ENCODE data around the gene RPL27A.

Gene RPL27A

DNA sequence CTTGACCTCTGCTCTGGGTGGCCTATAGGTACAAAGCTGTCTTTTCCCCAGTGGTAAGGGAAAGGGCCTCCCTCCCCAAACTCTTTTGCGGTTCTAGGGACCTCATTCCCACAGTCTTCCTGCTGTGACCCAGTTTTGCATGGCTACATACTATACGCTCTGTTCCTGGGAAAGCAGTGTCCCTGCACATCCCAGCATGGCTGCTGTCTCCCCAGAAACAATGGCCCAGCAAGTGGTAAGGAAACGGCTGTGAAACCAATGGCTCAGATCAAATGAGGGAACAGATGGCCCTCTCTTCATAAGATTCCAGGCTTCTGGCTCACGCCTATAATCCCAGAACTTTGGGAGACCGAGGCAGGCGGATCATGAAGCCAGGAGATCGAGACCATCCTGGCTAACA is 41.1 kb downstream of the RPL27A start:
- DNase-seq, result no peak

DNA sequence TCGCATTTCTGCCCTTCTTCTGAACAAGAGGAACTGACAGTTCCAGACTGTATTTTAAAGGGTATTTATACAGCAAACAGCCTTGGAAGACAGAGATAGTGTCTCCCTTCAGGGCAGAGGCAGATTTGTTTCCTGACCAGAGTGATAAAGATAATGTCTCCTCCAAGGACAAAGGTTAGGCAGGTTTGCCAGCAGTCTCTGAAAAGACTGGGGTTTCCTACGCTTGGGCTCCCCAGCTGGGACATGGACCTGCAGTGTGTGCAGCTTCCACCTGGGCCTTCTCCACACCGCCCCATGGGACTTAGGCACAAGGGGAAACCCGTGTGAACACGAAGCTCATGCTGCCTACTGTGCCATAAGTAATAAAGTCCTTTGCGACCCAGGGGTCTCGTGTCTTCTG is 42.1 kb downstream of the RPL27A start:
- no peak for DNase-seq

DNA sequence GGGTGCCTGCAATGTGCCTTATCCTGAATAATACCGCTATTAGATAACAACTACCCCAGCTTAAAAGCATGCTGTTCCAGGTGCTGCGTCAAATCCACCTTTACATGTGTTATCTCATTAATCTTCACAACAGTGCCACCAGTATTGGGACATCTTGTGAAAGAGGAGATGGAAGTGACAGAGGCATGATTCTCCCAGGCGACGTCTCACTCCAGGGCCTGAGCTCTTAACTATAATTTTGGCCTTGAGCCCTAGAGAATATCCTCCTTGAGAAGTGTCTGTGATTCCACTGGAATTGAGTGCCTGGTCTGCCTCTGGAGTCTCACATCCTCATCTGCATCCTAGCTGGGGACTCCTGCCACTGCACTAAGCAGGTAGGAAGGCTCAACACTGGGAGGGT is 43.8 kb downstream of the RPL27A start:
- no peak for DNase-seq

DNA sequence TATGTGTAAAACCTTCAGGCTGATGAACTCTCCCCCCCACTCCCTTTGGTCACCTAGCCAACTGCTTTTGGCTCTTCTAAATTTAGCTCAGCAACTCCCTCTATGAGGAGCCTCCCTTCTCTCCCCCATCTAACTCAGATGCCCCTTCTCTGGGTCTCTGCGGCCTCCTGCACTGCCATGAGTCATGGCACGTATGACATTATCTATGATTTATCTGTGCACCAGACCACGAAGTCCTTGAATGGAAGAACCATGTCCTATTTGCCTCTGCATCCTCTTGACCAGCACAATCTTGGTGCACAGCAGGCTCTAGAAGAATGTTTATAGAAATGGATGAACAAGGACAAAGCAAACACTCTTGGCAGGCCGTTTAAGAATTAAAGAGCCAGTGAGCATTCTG is 46.0 kb downstream of the RPL27A start:
- no peak for DNase-seq

DNA sequence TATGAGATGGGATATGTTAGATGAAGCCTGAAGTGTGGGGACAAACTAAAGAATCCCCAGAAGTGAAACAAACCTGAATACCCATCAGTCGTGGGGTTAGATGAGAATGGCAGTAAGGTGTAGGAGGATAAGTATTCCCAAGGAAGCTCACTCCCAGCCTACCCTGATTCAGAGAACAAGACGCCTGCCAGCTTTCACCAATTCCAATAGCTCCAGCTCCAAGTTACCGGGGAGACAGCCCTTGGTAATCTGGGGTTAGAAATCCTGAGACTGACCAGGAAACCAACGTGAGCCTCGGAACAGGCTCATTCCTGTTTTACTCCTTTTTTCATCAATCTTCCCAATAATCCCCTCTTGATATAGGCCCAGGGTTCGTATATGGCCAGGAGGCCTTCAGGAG is 46.5 kb downstream of the RPL27A start:
- no peak for DNase-seq

DNA sequence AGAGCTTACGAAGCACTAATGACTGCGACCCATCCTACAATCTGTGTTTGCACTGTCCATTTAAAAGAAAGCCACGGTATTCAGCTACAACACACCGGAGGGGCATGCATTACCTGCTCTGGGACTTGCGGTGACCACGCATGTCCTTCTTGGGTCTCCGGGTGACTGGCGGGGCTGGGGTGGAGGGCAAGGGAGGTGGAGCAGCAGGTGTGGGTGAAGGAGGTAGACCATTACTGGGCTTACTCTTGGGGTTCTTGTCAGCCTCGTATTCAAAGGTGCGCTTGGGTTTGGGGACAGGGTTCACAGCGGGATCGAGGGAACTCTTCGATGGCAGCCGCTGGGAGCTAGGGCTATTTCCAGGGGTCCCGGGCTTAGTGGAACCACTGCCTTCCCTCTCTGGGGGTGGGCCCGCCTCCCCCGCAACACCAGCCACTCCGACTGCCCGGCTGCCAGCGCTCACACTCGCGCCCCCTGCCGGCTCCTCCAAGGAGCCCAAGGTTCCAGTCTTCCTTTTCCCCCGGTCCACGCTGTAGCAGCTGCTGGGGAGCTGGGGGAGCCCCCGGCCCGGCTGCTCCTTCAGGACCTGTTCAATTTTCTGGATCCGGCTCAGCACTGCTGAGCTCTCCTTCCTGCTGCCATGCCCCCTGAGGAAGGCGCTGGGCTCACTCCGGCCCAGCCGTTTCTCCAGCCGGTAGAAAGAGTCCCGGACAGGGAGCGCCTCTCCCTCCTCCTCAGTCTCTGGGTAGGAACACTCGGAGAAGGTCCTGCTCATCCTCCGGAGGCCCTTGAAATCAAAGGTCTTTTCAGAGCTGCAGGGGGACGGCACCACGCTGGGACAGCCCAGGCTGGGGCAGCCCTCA is 47.5 kb downstream of the RPL27A start:
- DNase-seq, result no peak

DNA sequence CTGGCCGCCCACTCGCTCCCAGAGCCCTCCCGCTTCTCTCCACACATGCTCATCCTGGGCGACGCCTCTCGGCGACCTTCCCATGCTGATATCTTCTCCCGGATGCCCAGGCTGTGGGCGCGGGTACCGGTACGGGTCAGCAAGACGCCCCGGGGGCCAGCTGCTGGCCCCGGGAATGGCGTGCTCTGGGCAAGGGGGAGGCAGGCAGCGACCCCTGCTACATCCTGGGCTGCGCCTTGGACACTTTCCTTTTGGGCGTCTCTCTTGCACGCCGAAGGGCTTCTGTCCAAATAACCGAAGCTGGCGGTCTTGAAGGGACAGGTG is 48.1 kb downstream of the RPL27A start:
- DNase-seq, result no peak

DNA sequence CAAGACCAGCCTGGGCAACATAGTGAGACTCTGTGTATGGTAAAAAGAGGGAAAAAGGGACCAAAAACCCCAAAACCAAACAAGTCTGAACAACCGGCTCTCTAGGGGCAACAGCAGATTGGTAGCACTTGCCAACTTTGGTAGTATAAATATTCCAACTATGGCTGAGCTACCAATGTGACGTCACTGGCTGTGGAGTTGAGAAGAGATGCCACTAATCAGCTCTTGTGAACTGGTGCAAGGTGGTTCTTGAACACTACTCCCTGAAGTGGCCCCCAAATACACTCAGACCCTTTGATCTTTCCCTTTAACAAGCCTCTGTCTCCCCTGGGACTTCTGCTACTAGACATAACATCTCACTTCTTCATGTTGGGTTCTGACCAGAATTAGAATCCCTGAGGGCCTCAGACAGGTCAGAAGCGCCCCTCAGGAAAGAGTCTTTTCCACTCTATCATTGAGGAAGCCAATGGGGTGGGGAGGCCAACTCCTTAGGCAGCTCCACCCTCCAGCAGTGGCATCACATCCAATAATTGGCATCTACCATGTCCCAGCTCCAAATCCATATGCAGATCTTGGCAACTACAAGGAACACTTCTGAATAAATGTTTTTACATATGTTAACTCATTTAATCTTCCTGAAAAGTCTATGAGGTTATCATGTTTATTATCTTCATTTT is 49.2 kb downstream of the RPL27A start:
- DNase-seq, result no peak

DNA sequence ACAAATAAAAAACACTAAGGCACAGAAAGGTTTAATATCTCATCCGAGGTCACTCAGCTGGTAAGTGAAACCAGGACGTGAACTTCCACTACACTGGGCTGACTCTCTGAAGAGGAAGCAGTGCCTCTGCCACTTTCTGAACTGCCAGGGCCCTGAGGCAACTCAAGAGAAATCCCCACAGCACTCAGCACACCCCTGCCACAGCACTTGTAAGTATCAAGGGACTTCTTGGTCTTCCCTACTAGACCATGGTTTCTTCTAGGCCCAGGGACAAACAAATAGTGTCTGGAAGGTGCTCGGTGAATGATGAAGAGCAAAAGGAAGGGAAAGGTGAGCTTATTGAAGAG is 49.7 kb downstream of the RPL27A start:
- no peak for DNase-seq

DNA sequence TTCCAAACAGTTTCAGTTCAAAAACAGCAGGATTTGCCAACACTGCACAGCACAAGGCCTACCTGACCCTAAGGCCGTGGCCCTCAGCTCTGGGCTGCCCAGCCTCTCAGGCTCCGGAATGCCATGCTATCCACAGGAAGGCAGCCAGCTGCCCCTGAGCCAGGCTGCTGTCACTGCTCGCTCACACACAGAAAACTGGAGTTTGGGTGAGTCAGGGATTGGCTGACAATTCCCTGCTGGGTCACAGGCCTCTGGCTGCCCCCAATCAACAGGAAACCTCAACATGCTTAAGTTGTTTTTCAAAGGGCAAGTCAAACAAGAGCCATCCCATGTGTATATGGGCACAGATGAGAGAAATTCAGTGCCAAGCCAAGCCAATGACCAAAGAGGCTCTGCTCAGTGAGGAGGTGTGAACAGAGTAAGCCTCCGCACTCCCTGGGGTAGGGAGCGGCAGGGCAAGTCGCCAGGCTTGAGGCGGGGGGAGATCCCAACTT is 50.2 kb downstream of the RPL27A start:
- no peak for DNase-seq

DNA sequence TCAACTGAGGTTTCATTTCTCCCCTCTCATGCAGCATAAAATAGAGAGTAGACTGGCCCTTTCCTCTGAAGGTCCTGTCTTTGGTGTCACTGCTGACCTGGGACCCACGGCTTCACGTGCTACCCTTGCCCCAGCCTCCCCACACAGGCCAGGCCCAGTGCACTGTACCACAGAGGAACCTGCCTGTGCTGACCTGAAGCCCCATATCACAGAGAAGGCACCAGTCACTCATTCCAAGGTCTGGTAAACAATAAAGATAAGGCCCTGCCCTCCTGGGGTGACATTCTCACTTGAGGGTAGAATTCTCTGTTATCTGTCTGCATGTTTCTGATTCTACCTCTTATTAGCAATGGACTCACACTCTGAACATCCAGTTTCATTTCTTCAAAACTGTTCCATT is 51.3 kb downstream of the RPL27A start:
- no peak for DNase-seq

DNA sequence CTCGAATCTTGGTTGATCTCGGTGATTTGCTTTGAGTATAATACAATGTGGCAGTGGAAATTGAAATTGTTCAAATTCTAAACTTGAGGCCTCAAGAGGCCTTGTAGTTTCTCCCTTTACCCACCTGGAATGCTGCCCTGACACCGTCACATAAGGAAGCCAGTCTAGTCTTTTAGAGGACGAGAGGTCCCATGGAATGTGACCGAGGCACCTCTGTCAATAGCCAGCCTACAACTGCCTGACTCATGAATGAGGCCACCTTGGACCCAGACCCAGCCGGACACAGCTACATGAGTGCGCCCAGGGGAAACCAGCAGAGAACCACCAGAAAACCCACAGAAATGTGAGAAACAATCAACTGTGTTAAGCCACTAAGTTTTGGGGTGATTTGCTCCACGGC is 52.5 kb downstream of the RPL27A start:
- DNase-seq, result no peak

DNA sequence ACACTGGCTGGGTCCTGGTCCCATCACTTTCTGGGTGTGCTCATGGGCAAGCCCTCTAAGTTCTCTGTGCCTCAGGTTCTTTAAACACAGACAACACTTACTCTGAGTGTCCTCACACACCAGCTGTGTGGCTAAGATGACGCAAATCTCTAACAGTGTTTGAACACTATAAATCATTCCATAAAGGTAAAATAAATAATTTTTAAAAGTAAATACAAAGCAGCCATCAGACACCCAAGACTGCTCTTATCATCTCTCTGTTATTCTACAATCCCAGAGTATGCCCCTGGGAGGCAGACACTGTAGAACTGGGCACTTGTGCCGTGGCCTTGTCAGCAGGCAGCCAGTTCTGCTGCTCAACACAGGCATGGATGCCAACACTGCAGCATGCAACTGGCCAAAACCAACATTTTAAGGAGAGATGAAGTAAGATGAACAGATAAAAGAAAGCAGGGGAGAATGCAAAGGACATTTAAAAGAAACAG is 56.8 kb downstream of the RPL27A start:
- no peak for DNase-seq
